MV-4-11 (cell line): ENCODE data around the gene ARHGAP32.
"Not testable (repeated sequence)": the region's sequence is repeated elsewhere in the genome, so short reads cannot be mapped to it uniquely, and the experiment has no call there.

ENCODE experiments used
- DNase-seq: peaks from one replicate; lab custom pipeline; 2025; lab: John Stamatoyannopoulos, UW

ARHGAP32 gene

GRCh38 chr11:129023968-129024676, 168.0 kb downstream of the ARHGAP32 start:
- no peak for DNase-seq

GRCh38 chr11:129021295-129021694, 170.8 kb downstream of the ARHGAP32 start:
- DNase-seq, result no peak

- DNase-seq, result no peak
These were observed 173.1 kb downstream of the ARHGAP32 start for GRCh38 chr11:129018991-129019390.

DNA sequence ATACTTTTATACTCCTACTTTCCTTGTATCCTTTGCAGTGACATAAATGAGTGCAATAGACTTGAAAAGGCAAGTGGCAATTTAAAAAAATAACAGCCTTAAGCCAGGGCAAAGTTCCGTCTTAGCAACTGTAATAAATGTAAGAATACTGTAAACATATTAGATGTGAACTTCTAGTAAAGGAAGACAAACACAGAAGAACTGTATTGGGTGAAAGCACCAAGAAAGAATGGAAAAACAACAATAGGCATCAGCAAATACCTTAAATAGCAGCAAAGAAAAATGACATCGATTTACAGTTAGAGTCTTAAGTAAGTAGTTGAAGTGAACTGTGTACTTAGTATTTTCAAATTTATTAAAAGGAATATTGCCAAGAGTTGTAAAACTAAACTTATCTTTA, 174.0 kb downstream of the ARHGAP32 start:
- no peak for DNase-seq

- no peak for DNase-seq
These were observed 178.2 kb downstream of the ARHGAP32 start for GRCh38 chr11:129013737-129014475.

DNA sequence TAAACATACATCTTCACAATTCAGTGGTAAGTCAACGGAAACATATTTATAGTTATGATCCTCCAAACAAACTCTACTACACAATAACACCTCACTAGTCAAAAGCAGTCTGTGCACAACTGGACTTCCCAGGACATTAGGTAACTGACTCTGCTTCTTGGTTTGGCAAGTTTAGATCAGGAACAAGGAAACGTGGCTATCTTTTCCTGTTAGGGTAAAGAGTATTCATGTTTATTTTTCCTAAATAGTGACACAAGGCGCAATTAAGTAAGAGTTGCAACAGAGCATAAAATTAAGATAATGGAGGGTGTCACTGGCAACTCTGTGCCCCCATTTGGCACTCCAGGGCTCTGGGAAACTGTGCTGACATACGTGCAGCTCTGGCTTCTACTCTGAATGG, 179.2 kb downstream of the ARHGAP32 start:
- DNase-seq, result no peak

DNA sequence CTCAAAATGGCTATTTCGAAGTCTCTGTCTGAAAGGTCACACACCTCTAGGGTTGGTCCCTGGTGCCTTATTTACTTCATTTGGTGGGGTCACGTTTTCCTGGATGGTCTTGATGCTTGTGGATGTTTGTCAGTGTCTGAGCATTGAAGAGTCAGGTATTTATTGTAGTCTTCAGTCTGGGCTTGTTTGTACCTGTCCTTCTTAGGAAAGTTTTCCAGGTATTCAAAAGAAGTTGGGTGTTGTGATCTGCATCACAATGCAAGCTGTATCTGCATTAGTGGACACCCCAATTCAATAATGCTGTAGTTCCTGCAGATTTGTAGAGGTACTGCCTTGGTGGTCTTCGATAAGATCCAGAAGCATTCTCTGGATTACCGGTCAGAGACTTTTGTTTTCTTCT, 186.0 kb downstream of the ARHGAP32 start:
- DNase-seq, result no peak

DNA sequence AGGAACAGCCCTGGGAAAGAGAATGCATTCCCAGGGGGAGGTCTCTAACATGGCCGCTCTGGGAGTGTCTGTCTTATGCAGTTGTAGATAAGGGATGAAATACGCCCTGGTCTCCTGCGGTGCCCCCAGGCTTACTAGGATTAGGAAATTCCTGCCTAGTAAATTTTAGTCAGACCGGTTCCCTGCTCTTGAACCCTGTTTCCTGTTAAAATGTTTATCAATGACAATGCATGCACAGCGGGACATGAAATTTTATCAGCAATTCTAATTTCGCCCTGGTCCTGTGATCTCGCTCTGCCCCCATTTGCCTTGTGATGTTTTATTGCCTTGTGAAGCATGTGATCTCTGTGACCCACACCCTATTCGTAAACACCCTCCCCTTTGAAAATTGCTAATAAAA, 193.0 kb downstream of the ARHGAP32 start:
- not testable (repeated sequence) for DNase-seq

DNA sequence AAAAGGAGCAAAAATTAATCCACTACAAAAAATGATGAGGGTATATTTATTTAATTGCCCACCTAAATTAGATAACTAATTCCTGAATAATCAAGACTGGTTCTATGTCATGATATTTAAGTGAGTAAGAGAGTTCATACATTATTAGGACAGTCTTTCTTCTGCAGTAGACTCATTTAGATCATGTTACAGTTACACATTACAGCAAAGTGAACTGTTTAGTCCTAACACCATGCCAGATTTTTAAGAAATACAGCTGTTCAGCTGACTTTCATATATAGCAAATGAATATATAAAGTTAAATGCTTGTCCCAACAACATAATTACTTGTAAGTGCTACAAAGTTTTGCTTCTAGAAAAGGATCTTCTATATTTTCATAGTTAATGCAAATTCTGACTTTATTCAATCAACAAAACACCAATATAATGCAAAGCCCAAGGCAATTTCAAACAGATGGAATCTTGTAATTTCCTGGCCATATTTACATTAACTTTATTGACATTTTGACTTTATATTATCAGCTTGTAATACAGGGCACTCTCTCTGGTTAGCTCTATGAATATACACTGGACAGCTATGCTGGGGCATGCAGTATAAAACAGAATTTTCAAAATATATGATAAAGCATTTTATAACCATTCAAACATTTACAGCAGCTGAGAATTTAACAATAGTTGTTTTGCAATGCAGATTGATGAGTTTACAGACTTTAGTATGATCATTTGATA, 203.7 kb downstream of the ARHGAP32 start:
- no peak for DNase-seq

DNA sequence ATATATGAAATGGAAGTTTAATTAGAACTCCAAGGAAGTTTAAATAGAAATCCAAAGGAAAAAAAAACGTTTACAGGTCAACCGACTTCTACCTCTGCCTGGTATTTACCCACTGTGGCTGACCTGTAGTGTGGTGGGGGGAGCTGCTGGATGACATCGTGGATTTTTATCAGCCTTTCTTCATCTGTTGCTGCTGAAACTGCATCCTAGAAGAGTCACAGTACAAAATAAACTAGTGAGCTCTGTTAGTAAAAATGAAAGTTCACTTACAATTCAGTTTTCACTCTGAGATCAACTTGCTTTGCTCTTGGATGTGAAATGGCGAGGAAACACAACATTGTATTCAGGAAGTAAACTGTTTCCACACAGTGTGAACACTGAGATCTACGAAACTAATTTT, 206.2 kb downstream of the ARHGAP32 start:
- DNase-seq, result no peak

- no peak for DNase-seq
These were observed 209.1 kb downstream of the ARHGAP32 start for GRCh38 chr11:128983023-128983422.

DNA sequence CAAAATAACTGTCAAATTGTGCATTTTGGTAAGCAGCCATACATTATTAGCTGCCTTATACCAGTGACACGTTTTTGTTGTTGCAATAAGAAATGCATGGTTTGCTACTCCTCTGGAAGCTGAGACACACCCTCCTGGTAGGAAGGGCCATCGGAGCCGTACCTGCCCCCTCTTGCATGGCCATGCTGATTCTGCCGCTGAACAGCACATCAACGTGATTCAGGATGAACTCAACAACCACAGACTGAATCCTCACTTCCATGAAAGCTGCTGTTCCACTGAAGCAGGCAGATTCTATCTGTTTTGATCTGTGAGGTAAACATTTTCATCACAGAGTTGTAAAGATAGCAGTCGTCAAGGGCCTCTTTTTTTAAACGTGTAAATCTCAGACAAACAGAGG, 210.9 kb downstream of the ARHGAP32 start:
- DNase-seq, result no peak

DNA sequence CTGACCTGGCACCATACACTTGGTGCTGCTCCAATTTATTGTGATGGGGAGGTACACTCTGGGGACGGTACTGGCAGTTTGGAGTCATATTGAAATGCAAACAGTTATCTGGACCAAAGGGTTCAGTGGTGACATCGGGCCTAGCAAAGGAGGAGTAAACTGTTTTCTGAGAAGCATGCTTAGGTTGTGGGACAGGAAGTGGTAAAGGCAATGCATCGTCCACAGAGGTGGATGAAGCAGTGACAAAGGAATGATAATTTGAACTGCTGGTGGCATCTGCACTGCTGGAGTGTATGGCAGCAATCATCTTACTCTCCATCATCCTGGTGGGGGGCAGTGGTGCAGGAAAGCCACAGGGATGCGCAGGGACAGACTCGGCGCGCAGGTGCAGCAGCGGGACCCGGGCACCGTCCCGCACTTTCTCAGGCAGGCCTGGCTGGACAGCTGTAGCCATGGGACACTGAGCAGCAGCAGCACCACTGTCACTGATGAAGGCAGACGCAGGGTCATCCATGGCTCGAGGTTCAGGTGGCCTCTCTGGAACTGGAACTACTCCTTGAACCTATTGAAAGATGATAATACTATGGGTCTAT, 221.4 kb downstream of the ARHGAP32 start:
- DNase-seq, result no peak

GRCh38 chr11:128968916-128969315, 223.2 kb downstream of the ARHGAP32 start:
- no peak for DNase-seq

GRCh38 chr11:128967578-128967977, 224.5 kb downstream of the ARHGAP32 start:
- DNase-seq, result no peak

GRCh38 chr11:128965485-128965884, 226.6 kb downstream of the ARHGAP32 start:
- DNase-seq, result peak; percentile 56

DNA sequence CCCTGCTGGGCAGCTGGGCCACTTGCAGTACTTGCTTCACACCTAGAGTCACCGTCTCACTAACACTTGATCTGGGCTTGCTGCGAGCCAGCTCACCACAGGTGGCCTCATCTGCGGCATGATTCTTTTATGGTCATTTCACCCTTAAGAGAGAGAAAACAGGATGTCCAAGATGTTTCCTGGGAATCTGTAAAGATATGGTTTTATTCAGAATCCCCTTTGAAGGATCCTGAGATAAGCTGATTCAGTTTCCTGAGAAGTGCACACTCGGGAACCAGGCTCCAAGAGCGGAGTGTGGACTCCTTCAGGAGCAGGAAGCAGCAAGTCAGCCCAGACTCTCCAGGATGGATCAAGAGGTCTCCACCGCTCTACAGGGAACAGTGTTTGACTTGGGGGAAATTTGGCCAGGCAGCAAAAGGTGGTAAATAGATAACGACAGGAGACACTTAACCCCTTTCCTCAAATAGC, 227.6 kb downstream of the ARHGAP32 start:
- no peak for DNase-seq

DNA sequence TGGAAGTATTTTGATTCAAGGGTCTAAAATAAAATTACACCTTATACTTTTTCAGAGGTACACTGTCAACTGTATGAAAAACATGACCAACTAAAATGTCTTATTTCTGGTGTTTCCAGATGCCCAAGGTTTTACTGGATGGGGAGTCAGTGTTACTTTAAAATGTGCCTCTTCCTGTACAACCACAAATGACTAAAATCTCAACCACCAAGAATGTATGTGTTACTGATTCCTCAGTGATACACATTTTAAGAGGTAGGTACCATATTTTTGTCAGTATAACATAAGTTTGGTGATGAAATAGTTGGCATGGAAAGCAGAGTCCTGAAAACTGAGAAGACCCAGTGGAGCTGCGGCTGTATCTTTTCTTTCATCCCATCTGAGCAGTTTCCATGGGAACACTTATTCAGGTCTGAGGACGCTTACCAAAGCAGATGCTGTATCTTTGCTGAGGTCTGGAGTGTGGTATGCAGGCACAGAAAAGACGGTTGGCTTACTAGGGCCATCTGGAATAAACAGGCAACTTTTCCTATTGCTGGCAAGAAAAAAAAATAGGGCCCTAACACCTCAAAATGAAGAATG, 228.3 kb downstream of the ARHGAP32 start:
- DNase-seq, result no peak

DNA sequence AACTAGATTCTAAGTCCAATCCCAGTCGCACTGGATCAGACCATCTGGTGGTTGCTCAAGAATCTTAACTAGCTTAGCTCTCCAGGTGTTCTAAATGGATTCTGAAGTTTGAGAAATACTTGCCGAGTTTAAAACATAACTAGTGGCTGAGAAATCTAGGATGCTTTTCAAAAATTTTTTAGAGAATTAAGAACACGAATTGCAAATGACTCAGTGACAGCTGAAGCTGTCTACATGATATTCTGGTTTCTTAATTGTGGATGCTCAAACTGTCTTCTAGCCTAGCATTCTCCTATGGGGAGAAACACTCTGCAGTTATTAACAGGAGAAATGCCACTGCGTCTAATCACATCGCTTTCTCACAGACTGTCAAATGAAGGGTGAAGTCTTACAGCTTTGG, 229.2 kb downstream of the ARHGAP32 start:
- DNase-seq, result no peak

DNA sequence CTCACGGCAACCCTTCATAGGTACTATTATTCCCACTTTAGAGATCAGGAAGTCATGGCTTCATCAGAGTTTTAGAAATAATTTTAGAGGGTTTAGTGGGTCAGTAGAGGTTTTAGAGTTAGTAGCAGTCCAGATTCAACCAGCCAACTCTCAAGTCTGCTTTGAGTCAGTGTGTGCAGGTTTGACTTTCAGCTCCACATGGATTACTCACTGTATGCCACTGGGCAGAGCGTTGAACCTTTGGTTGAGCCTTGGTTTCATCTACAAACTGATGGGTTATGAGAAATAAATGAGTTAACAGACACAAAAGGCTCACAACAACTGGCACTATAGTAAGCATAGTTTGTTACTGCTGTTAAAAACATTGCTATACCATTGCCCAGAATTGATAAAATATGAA, 230.5 kb downstream of the ARHGAP32 start:
- no peak for DNase-seq

DNA sequence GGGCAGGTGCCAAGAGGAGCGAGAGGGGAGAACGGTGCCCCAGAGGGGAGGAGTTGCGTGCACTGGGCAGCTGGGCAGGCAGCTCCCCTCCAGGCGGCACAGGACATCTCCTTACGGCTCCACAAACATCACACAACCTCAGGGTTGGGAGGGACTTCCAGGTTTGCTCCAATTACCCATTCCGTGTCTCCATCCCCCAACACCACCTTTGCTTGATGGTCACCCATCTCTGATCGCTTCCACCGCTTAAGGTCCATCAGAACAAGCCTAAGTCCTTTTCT, 235.0 kb downstream of the ARHGAP32 start:
- no peak for DNase-seq
